Dermis microvascular lymphatic vessel endothelial cell (primary cell): ENCODE measurements around the gene DXO. TPM values are rescaled to one million over a fixed set of nuclear protein-coding genes. Genes with fewer than 3 reads are reported as not detected.
"Not testable (repeated sequence)": the region's sequence is repeated elsewhere in the genome, so short reads cannot be mapped to it uniquely, and the experiment has no call there.

Experiments
- DNase-seq, 2 donors: peaks; one replicate each; pipeline versions ENCODE4 v3.0.0 to v3.0.0-alpha.2; 2010; ENCODE audit warnings: low read depth in 2 of 2
- total RNA-seq: library from RNA; depleted of rRNA; stranded (reverse); fragments of >200 nt; gene quantifications from 2 replicates; pipeline ENCODE4 v1.2.1, GENCODE V29; 2014

The DXO gene
- total RNA-seq, 1 donor from 2014 or later = 6.4 TPM

DNA sequence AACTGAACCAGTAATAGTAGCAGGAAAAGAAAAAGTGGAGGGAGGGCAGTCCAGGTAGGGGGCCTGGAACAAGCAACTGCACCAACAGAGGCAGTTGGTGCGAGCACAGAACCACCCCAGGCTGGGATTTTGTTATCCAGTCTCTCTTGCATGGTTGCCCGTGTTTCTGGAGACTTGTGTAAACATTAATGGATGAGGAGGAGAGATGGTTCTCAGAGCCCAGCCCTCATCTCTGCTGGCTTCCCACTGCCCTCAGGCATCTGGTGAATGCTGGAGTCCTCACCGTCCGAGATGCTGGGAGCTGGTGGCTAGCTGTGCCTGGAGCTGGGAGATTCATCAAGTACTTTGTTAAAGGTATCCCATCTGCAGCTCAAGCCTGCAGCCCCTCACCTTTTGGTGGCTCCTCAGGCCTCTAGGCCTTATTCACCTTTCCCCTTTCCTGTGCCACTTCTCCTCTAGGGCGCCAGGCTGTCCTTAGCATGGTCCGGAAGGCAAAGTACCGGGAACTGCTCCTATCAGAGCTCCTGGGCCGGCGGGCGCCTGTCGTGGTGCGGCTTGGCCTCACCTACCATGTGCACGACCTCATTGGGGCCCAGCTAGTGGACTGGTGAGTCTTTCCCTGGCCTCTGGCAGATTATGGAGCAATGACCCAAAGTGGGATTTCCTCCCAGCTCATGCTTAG is 8.4 kb upstream of the DXO start:
- DNase-seq = not testable (repeated sequence)

DNA sequence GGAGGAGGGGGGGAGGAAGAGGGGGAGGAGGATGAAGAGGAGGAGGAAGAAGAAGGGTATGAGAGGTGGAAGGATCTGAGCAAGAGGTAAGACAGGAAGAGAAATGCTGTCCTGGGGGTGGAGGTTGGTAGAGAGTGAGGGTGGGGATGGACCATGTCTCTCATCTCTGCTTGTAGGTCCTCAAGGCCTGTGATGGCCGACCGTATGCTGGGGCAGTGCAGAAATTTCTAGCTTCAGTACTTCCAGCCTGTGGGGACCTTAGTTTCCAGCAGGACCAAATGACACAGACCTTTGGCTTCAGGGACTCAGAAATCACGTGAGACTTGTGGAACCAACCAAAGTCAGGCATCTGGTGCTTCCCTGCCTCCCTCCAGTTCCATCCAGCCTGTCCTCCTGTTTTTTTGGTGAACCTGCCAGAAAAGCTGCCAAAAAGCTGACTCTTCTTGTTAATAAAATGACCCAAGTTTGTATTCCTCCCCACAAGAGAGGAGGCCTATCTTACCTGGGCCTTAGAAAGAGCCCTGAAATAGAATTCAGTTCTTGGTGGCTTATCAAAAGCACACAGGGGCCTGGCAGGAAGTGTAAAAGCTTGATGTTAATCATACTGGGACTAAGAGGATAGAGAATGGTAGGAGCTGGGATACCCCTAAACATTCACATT is 7.4 kb upstream of the DXO start:
- DNase-seq = no peak

DNA sequence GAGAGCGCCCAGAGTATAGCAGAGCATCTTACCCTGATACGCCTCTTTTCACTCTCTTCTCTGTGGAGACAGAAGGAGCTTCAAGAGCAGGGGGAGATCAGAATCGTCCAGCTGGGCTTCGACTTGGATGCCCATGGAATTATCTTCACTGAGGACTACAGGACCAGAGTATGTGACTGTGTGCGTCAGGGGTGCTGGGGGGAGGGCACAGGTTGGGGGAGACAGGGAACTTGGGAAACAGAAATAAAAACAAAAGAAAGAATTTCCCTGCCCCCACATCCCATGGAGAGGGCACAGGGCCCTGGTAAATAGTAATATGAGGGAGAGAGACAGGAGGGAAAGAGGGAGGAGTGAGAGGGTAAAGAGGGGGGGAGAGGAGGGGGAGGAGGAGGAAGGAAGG is 6.9 kb upstream of the DXO start:
- DNase-seq = no peak

DNA sequence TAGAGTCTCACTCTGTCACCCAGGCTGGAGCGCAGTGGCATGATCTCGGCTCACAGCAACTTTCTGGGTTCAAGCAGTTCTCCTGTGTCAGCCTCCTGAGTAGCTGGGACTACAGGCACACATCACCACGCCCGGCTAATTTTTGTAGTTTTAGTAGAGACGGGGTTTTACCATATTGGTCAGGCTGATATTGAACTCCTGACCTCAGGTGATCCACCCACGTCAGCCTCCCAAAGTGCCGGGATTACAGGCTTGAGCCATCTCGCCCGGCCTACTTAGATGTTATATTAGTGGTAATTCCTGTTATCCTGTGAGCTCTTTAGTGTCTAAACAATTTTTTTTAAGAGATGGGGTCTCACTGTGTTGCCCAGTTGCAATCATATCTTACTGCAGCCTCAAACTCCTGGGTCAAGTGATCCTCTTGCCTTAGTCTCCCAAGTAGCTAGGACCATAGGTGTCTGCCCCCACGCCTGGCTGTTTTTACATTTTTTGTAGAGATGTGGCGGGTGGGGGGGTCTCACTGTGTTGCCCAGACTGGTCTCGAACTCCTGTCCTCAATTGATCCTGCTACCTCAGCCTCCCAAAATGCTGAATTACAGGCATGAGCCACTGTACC is 6.0 kb upstream of the DXO start:
- no peak for DNase-seq

DNA sequence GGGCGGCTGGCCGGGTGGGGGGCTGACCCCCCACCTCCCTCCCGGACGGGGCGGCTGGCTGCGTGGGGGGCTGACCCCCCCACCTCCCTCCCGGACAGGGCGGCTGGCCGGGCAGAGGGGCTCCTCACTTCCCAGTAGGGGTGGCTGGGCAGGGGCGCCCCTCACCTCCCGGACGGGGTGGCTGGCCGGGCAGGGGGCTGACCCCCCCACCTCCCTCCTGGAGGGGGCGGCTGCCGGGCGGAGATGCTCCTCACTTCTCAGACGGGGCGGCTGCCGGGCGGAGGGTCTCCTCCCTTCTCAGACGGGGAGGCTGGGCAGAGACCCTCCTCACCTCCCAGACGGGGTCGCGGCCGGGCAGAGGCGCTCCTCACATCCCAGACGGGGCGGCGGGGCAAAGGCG is 4.1 kb upstream of the DXO start:
- not testable (repeated sequence) for DNase-seq

DNA sequence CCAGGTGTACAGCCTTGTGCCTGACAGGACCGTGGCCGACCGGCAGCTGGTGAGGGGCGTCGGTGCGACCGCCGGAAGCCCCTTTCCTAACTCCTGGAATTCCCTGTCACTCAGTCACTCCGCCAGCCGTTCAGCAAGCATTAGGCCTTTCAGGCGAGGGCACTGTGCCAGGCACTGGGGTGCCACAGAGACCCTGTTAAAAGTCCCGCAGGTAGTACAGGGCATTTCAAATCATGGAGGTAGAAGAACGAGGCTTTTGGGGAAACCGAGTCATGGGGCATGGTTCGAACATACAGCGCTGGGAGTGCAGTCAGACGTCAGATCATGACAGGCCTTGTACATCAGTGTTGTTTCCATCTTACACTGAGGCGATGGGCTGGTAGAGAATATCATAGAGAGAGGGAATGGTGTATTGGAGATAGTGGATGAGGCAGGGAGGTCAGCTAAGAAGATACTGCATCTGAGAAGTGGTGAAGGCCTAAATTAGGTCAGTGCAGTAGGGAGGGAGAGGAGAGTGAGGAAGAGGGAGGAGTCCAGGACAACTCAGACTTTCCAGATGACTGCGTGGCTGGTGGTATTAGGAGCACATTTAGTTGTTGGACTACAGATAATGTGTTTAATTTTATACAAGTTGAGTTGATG is 892 bp upstream of the DXO start:
- peak; percentile 23 to 40 for DNase-seq

DNA sequence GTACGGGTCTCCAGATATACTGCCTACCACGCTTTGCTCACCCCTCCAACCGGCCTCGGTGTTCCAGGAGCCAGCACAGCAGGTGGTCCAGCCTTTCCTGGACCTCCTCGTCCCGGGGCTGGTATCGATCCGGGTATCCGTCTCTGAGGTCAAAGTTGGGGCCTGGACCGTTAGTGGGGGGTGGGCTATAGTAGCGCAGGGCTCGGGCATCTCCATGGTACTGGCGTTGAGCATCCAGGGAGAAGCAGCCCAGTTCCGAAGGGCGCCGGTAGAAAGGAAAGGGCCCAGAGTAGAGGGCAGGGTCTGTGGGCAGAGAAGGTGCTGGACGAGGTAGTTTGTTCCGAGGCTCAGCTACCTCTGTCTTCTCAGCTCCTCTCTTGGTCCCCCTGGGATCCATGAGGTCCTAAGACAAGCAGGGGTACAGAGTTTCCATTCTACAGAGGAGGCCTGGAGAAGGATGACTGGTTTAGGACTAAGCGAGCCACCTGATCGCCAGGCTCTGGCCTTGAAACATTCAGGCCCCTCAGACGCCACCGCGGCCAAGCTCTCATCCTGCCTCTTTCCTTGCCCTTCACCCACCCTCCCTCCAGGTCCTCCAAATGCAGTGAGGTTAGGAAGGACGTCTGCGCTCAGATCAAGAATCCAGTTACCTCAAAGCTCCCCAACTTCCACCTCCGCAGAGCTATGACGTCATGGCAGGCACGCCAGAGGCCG is 502 bp downstream of the DXO start:
- no peak for DNase-seq

DNA sequence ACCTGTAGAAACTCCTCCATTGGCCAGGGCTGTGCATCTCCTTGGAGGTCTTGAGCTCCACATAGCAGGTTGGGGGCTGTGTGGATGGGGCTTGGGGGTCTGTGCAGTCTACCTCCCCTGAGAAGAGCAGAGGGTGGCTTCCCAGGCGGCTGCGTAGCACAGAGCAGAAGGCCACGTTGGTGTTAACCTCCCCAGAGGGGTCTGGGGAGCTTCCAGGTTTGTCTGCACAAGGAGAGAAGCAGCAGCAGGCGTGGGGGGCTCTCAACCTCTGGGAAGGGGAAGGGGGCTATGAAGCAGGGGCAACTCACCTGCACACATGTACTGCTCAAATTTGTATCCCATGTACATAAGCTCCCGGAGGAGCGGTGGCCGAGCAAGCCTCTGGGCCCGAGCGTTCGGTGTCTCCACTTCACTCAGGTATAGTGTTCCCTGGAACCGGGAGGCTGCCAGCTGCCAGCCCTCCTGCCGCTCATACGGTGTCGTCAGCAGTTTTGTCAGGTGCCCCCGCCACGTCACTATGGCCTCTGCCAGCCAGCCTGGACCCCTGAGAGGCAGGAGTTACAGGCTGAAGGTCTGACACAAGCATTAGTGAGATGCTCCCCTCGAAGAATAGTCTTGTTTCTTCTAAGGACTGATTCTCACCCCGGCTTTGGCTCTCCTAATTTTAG is 1.2 kb downstream of the DXO start:
- DNase-seq = no peak

DNA sequence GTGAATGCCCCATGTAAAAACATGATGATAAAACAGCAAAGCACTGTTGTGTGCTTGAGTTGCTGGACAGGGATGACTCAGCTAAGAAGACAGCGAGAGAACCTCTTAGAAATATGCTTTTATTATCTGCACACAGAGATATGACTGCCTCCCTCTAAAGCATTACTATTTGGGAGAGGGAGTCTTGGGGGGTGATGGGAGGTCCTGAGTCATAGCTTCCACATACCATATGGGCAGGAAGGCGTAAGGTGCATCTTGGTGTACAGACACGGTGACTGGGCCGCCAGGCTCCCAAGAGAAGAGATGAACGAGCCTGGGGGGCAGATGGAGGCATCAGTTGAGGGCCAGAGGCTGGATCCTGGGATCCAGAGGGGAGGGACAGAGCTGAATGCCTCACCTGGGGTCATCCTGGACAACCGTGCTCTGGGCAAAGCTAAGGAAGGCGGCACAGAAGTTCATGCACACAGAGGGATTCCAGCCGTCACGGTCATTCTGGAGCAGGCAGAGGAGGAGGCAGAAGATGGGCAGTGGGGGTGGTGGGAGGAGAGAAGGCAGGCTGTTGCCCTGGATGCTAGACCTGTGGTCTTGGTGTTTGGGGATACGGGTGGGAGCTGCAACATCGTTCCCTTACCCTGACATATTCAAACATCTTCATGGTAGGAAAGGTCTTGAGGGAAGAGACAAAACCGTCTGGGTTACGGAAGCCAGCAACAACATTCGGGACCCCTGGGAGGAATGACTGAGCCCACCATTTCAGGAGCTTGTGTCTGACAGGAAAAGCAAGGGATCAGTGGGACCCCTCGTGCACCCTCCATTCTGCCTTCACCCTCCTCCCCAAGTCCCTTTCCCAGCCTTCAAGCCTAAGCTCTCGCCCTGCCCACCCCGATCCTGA is 2.0 kb downstream of the DXO start:
- no peak for DNase-seq

DNA sequence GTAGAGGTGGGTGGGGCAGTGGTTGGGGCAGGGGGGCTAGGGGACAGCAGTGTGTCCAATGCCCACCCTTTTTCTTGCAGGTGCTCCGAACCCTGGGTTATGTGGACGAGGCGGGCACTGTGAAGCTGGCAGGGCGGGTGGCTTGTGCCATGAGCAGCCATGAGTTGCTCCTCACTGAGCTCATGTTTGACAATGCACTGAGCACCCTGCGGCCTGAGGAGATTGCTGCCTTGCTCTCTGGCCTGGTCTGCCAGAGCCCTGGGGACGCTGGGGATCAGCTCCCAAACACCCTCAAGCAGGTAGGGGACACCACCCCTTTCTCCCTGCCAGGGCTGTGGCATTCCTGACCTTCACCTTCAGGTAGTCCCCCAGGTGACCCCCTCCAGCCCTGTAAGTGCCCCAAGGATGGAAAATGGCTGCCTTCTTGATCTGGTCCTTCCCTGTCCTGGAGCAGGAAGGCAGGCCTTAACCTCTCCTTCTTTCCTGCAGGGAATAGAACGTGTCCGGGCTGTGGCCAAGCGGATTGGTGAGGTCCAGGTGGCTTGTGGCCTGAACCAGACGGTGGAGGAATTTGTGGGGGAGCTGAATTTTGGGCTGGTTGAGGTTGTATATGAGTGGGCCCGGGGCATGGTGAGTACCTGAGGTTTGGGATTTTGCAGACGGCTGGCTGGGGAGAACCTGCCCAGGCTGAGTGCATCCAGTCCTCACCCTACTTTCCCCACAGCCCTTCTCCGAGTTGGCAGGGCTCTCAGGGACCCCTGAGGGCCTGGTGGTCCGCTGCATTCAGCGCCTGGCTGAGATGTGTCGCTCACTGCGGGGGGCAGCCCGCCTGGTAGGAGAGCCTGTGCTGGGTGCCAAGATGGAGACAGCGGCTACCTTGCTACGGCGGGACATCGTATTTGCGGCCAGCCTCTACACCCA is 2.9 kb downstream of the DXO start:
- no peak for DNase-seq

DNA sequence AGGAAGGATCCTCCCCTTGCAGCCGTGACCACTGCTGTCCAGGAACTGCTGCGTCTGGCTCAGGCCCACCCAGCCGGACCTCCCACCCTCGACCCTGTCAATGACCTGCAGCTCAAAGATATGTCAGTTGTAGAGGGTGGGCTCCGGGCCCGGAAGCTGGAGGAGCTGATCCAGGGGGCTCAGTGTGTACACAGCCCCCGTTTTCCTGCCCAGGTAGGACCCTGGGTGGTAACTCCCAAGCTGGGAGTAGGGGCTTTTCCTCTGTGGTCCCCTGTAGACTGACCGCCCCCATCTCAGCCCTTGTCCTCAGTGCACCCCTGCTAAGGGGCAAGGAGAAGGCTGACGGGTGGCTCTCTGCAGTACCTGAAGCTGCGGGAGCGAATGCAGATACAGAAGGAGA is 3.6 kb downstream of the DXO start:
- DNase-seq = no peak

DNA sequence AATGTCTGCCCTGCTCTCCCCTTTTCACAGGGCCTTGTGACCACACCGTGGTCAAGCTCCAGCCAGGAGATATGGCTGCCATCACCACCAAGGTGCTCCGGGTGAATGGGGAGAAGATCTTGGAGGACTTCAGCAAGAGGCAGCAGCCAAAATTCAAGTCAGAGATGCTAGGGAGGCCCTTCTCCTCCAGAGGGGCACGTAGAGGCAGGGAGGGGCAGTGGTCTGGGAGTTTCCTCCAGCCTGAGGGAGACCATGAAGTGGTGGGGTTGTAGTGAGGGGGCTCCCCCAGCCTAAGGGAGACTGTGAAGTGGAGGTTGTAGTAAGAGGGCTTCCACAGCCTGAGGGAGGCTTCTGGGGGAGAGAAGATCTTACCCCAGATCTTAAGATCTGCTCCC is 4.0 kb downstream of the DXO start:
- DNase-seq = no peak

DNA sequence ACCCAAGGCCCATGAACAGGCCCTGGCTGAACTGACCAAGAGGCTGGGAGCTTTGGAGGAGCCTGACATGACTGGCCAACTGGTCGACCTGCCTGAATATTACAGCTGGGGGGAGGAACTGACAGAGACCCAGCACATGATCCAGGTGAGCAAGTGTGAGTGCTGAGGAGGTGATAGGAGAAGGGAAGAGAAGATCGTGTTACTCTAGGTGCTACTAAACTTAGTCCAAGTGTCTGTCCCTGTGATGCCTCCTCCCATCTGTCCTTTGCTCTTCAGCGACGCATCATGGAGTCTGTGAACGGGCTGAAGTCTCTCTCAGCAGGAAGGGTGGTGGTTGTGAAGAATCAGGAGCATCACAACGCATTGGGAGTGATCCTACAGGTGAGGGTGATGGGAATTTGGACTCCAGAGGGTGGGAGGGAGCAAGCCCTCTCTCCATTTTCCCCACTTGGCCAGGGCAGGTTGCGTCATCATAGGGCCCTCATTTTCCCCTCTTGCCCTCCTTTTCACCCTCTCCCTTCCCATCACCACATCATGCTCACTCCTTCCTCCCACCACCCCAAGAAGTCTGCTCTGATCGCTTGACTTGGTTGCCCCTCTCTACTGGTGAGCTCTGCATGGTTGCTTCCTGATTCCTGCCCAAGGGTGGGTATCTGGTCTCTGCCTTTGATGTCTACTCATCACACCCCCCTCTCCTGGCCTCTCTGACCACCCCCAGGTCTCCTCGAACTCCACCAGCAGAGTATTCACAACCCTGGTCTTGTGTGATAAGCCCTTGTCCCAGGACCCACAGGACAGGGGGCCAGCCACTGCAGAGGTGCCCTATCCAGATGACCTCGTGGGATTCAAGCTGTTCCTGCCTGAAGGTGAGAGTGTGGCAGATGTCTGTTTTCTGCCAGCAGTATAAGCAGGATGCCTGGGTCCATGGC is 4.7 kb downstream of the DXO start:
- DNase-seq = no peak

DNA sequence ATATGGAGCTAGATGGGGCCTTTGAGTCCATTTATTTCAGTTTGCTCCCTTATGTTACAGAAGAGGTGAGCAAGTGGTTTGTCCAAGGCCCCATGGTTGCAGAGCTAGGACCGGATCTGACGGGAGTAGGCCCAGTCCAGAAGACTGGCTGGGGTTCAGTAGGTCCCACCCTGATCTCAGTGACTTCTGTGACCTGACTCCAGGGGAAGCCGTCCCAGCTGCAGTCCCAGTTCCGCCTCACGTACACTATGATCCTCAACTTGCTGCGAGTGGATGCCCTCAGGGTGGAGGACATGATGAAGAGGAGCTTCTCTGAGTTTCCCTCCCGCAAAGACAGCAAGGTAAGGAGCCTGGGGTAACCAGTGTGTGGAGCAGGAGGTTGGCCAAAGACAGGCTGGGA is 5.4 kb downstream of the DXO start:
- no peak for DNase-seq

DNA sequence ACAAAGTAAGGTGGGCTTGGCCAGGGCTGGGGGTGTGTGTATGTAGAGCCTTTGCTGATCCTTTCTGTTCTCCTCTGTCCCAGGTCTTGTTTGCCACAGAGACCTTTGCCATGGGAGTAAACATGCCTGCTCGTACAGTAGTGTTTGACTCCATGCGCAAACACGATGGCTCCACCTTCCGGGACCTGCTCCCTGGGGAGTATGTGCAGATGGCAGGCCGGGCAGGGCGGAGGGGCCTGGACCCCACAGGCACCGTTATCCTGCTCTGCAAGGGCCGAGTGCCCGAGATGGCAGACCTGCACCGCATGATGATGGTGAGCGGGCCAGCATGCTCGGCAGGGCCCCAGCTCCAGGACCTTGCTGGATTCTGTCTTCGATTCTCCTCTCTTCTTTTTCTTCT is 6.2 kb downstream of the DXO start:
- no peak for DNase-seq

DNA sequence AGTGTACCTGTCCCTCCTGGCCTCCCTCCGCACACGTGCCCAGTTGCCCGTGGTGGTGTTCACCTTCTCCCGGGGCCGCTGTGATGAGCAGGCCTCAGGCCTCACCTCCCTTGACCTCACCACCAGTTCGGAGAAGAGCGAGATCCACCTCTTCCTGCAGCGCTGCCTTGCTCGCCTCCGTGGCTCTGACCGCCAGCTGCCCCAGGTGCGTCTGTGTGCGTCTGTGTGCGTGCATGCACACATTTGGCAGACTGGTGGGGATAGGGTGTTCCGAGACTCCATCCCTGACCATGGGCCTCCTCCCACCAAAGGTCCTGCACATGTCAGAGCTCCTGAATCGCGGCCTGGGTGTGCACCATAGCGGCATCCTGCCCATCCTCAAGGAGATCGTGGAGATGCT is 8.0 kb downstream of the DXO start:
- DNase-seq = no peak

DNA sequence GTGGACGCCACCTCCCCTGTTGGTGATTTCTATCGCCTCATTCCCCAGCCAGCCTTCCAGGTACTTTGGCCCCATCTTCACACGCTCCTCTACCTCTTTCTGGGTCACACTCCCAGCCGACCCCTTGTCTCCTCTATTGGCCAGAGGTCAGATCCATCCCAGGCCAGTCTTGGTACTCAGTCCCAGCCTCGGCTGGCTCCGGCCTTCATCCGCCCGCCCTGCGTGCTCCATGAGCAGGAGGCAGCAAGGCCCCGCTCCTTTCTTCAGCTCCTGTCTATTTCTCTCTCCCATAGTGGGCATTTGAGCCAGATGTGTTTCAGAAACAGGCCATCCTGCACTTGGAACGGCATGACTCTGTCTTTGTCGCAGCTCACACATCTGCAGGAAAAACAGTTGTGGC is 10.3 kb downstream of the DXO start:
- no peak for DNase-seq
